HL-60 (cell line): Measurements from ENCODE around the gene TRPC4AP.

Source experiments
- CTCF ChIP-seq: IDR thresholded peaks from one replicate; pipeline ENCODE4 v1.5.1; 2011; ENCODE audit warnings: low read length, control low read depth, inconsistent platforms; ENCODE audit not compliant: insufficient read depth
- POLR2AphosphoS5 ChIP-seq: IDR thresholded peaks from 2 replicates; pipeline ENCODE4 v1.6.1; 2012; ENCODE audit warnings: low read depth
- REST ChIP-seq: IDR thresholded peaks from 2 replicates; pipeline ENCODE4 v1.6.1; 2012; ENCODE audit warnings: low read depth; ENCODE audit not compliant: insufficient replicate concordance
- SPI1 ChIP-seq: IDR thresholded peaks from 2 replicates; pipeline ENCODE4 v1.6.1; 2012; ENCODE audit warnings: low read depth, mild to moderate bottlenecking, borderline replicate concordance

GRCh38 chr20:35004051-35004725 lies 88.4 kb downstream of the TRPC4AP start:
- TF ChIP-seq CTCF (no peak), REST (no peak), POLR2AphosphoS5 (no peak), SPI1 (no peak)
